Right lobe of liver (tissue), 6 donors: ENCODE measurements around the gene PDK2. TPM values are rescaled to one million over a fixed set of nuclear protein-coding genes. Genes with fewer than 3 reads are reported as not detected.

Experiments
- ATAC-seq, 4 donors: fragments of 200-7000 bp; cut with Tn5 transposase; one replicate each; pipeline ENCODE4 v1.9.1; 2020; ENCODE audit warnings: mild to moderate bottlenecking in 4 of 4, moderate library complexity in 4 of 4
- DNase-seq, 3 donors: peaks; one replicate each; pipeline ENCODE4 v3.0.0-alpha.2; 2020
- H3K27ac ChIP-seq, 3 donors: fragments of 200-600 bp; one replicate each; pipeline ENCODE4 v1.8.0; 2022
- H3K27me3 ChIP-seq, 2 donors: fragments of 200-600 bp; one replicate each; pipeline ENCODE4 v1.8.0; 2022
- H3K36me3 ChIP-seq, 4 donors: fragments of 200-600 bp; sonication (generic) in 1 of 4; one replicate each; pipeline versions ENCODE4 v1.5.1 to v1.8.0; 2017 to 2022; ENCODE audit warnings: control low read depth in 1 of 4
- H3K4me1 ChIP-seq, 4 donors: fragments of 200-600 bp; sonication (generic) in 1 of 4; one replicate each; pipeline versions ENCODE4 v1.5.1 to v1.8.0; 2017 to 2022; ENCODE audit warnings: control low read depth in 1 of 4
- H3K4me3 ChIP-seq, 3 donors: fragments of 200-600 bp; one replicate each; pipeline ENCODE4 v1.8.0; 2022
- H3K9me3 ChIP-seq, 4 donors: fragments of 200-600 bp; sonication (generic) in 1 of 4; one replicate each; pipeline versions ENCODE4 v1.5.1 to v1.8.0; 2017 to 2022; ENCODE audit warnings: control low read depth in 1 of 4
- CTCF ChIP-seq, 4 donors: fragments of 200-600 bp in 3 of 4; fragments of 450-650 bp in 1 of 4; IDR thresholded peaks; one replicate each; pipeline versions ENCODE4 v1.5.1 to v1.8.0; 2016 to 2022; ENCODE audit warnings: antibody characterized with exemption in 4 of 4, mild to moderate bottlenecking in 2 of 4
- POLR2A ChIP-seq: fragments of 450-650 bp; IDR thresholded peaks from one replicate; pipeline ENCODE4 v1.6.1; 2017; ENCODE audit warnings: antibody characterized with exemption, mild to moderate bottlenecking
- WGBS: methylation state at CpG from one replicate; pipeline ENCODE4 v1.1.6; 2018; ENCODE audit warnings: low coverage, low lambda C conversion rate; ENCODE audit not compliant: insufficient coverage; ENCODE audit errors: missing lambda C conversion rate; 5-methylcytosine and 5-hydroxymethylcytosine counted together
- intact Hi-C, 2 donors: fragments of 100-400 bp; cut with DNase I; formaldehyde crosslinking; loops; one replicate each; pipeline versions ENCODE4 v1.11.2 to v1.14.1; 2022
- total RNA-seq, 6 experiments: library from RNA; depleted of rRNA in 2 of 6; stranded (reverse); fragments of >200 nt in 2 of 6; fragmentation: NEBNext Ultra II Directional in 3 of 6; extraction: Animal tissue kit (Norgen Biotek cat#: 25700) in 3 of 6; gene quantifications; one replicate each; pipeline versions ENCODE4 v1.1.0 to v1.2.4, GENCODE V29; 2016 to 2023
- donor health status: DM: no; HTN: yes; CAD: no.
- donor health status: DM: no; HTN: no; CAD: no.
- donor health status: DM: no; HTN: no; CAD: no.
- donor health status: DM: no; HTN: yes; CAD: no.
- donor health status: DM: no; HTN: yes; CAD: no.

PDK2 gene
- total RNA-seq, 6 experiments from 2014 or later: 25.0 to 58.0 (median 44.8) TPM

- WGBS: 57% methylated on average over 1 of the region's 19 CpGs
- DNase-seq: peak in 2 of 3 donors; percentile 49 to 60
- intact Hi-C loops: loop anchor here (10.0 kb wide), 1 partner anchor 54 kb away; the partner anchor contains the start of gene SGCA (in 2 of the 2)
Measured at GRCh38 chr17:50110591-50111349, 15.6 kb downstream of the PDK2 start.

GRCh38 chr17:50111673-50112655 lies 16.8 kb downstream of the PDK2 start:
- intact Hi-C loops: loop anchor here (10.0 kb wide), 1 partner anchor 53 kb away; the partner anchor contains the start of gene SGCA (in 2 of the 2)
- H3K9me3 ChIP-seq: no peaks in the 10 kb centered on the region
- H3K4me3 ChIP-seq: no peak overlapping the region
- DNase-seq (peak in 2 of 3 donors; percentile 62 to 63), ATAC-seq (peak; percentile 57 to 77 (median 74))
- H3K27ac ChIP-seq: peak overlapping the region; percentile 76 to 86 (median 77)
- H3K27me3 ChIP-seq: no peaks in the 10 kb centered on the region
- TF ChIP-seq CTCF (IDR thresholded peaks at IDR 0.05) (no peak), POLR2A (no peak)
- WGBS: 26% methylated on average over 5 of the region's 14 CpGs
- H3K4me1 ChIP-seq: peaks cover 0 to 24% (median 5%) of the 10 kb centered on the region in 4 donors
- peaks cover 0 to 22% (median 1%) of the 10 kb centered on the region in 4 donors for H3K36me3 ChIP-seq

More at GRCh38 chr17:50110591-50111349, 15.6 kb downstream of the PDK2 start:
- Histone ChIP-seq H3K4me3 (no peak overlapping the region), H3K9me3 (no peaks in the 10 kb centered on the region), H3K4me1 (peaks cover 0 to 20% (median 5%) of the 10 kb centered on the region in 4 donors), H3K27me3 (no peaks in the 10 kb centered on the region), H3K27ac (peak overlapping the region; percentile 76 to 86 (median 77)), H3K36me3 (peaks cover 0 to 34% (median 1%) of the 10 kb centered on the region in 4 donors)
- ATAC-seq: peak; percentile 15 to 40 (median 26)
- TF ChIP-seq CTCF (IDR thresholded peaks at IDR 0.05) (no peak), POLR2A (no peak)

GRCh38 chr17:50112694-50113093 lies 17.5 kb downstream of the PDK2 start:
- WGBS: 100% methylated on average over 2 of the region's 17 CpGs
- H3K36me3 ChIP-seq: peaks cover 0 to 17% (median 1%) of the 10 kb centered on the region in 4 donors
- TF ChIP-seq POLR2A: no peak
- no peak for TF ChIP-seq CTCF (IDR thresholded peaks at IDR 0.05)
- H3K4me3 ChIP-seq: no peak overlapping the region
- DNase-seq: peak in 1 of 3 donors; percentile 43
- intact Hi-C loops: loop anchor here (10.0 kb wide), 1 partner anchor 52 kb away; the partner anchor contains the start of gene SGCA (in 2 of the 2)
- H3K27ac ChIP-seq: peak overlapping the region; percentile 76 to 86 (median 77)
- H3K9me3 ChIP-seq: no peaks in the 10 kb centered on the region
- no peak for ATAC-seq
- peaks cover 0 to 32% (median 5%) of the 10 kb centered on the region in 4 donors for H3K4me1 ChIP-seq
- H3K27me3 ChIP-seq: no peaks in the 10 kb centered on the region

- Histone ChIP-seq H3K27me3 (no peaks in the 10 kb centered on the region), H3K9me3 (no peaks in the 10 kb centered on the region), H3K4me1 (peaks cover 0 to 32% (median 5%) of the 10 kb centered on the region in 4 donors), H3K36me3 (peaks cover 0 to 9% (median 0%) of the 10 kb centered on the region in 4 donors), H3K4me3 (no peak overlapping the region), H3K27ac (no peak overlapping the region)
- ATAC-seq (no peak), DNase-seq (peak in 1 of 3 donors; percentile 61)
- 20% methylated on average over 1 of the region's 7 CpGs for WGBS
- intact Hi-C loops: loop anchor here (10.0 kb wide), 1 partner anchor 51 kb away; the partner anchor contains the start of gene SGCA (in 2 of the 2)
- TF ChIP-seq POLR2A: no peak
- no peak for TF ChIP-seq CTCF (IDR thresholded peaks at IDR 0.05)
Measured at GRCh38 chr17:50113624-50114320, 18.6 kb downstream of the PDK2 start.
